AG04449 (cell line): Measurements from ENCODE around the gene MLN.

Experiments used
- CTCF ChIA-PET: fragments of 350-600 bp; formaldehyde crosslinking; extraction: SDS; loops from one replicate; lab custom pipeline; 2021; ENCODE audit warnings: antibody characterized with exemption; lab: Yijun Ruan, JAX
- POLR2A ChIA-PET: fragments of 400-600, 350-600 bp; formaldehyde crosslinking; extraction: SDS; loops from one replicate; lab custom pipeline; 2020; ENCODE audit warnings: antibody characterized with exemption, inconsistent platforms; lab: Yijun Ruan, JAX
- DNase-seq: peaks from one replicate; pipeline ENCODE4 v3.0.0-alpha.2; 2010; ENCODE audit warnings: low read depth, low spot score
- H3K4me3 ChIP-seq: 2 replicates; pipeline ENCODE4 v1.5.1; 2011; ENCODE audit warnings: low read depth, mild to moderate bottlenecking, control low read depth, low read length
- CTCF ChIP-seq: IDR thresholded peaks from one replicate; pipeline ENCODE4 v1.5.1; 2011; ENCODE audit warnings: mild to moderate bottlenecking, moderate library complexity, low read length, control low read depth, inconsistent platforms; ENCODE audit not compliant: insufficient read depth; ENCODE audit errors: missing control alignments

MLN gene

GRCh38 chr6:33830635-33831240 lies 26.9 kb upstream of the MLN start:
- TF ChIP-seq CTCF, result no peak
- POLR2A ChIA-PET, result no interaction called here
- CTCF ChIA-PET, result no interaction called here

GRCh38 chr6:33828764-33829731 lies 25.2 kb upstream of the MLN start:
- no peak overlapping the region for H3K4me3 ChIP-seq
- no peak for TF ChIP-seq CTCF
- DNase-seq, result no peak
- ChIA-PET CTCF (interaction anchor here (0.8 to 1.0 kb wide), 2 partner anchors 9 to 58 kb away, joined by 3 read pairs; no protein-coding TSS in a partner anchor), POLR2A (interaction anchor here (0.5 kb wide), 1 partner anchor 14 kb away, joined by 3 read pairs; no protein-coding TSS in a partner anchor)

More at GRCh38 chr6:33830635-33831240, 26.9 kb upstream of the MLN start:
- H3K4me3 ChIP-seq, result no peak overlapping the region
- DNase-seq, result no peak

GRCh38 chr6:33828452-33828763 lies 24.6 kb upstream of the MLN start:
- no peak for DNase-seq
- POLR2A ChIA-PET, result interaction anchor here (0.5 kb wide), 1 partner anchor 13 kb away, joined by 3 read pairs; no protein-coding TSS in a partner anchor
- H3K4me3 ChIP-seq, result no peak overlapping the region
- CTCF ChIA-PET, result interaction anchor here (0.8 to 1.0 kb wide), 2 partner anchors 8 to 57 kb away, joined by 3 read pairs; no protein-coding TSS in a partner anchor
- no peak for TF ChIP-seq CTCF

- no peak for TF ChIP-seq CTCF
- ChIA-PET POLR2A (interaction anchor here (0.5 kb wide), 1 partner anchor 13 kb away, joined by 3 read pairs; no protein-coding TSS in a partner anchor), CTCF (interaction anchor here (0.6 to 2.7 kb wide), 3 partner anchors 11 to 57 kb away, joined by 3 to 6 read pairs (median 3); no protein-coding TSS in a partner anchor)
- DNase-seq, result no peak
- no peak overlapping the region for H3K4me3 ChIP-seq
Measured at GRCh38 chr6:33827546-33828451, 24.0 kb upstream of the MLN start.

- no peak for TF ChIP-seq CTCF
- ChIA-PET CTCF (interaction anchor here (2.7 kb wide), 1 partner anchor 11 kb away, joined by 6 read pairs; no protein-coding TSS in a partner anchor), POLR2A (no interaction called here)
- H3K4me3 ChIP-seq, result no peak overlapping the region
- no peak for DNase-seq
Measured at GRCh38 chr6:33826537-33826936, 22.7 kb upstream of the MLN start.
